Activated CD4-positive, alpha-beta T cell treated with anti-CD3 and anti-CD28 coated beads, Interleukin-2, amount 50 U/mL, for 48 hours (primary cell): Measurements from ENCODE around the gene DHRS1.

Source experiments
- DNase-seq, 2 experiments: peaks; one replicate each; pipeline ENCODE4 v3.0.0-alpha.2; 2020

DHRS1 gene

GRCh38 chr14:24299255-24300191 lies at the start of gene DHRS1, which contains the start of gene NOP9:
Gene DHRS1 (minus strand): TSS chr14:24299780. CDS start chr14:24299106, 674 bp downstream.
Gene NOP9 (plus strand): TSS chr14:24299850. CDS start chr14:24299955, 105 bp downstream.
- DNase-seq = peak; percentile 94 to 95

DNA sequence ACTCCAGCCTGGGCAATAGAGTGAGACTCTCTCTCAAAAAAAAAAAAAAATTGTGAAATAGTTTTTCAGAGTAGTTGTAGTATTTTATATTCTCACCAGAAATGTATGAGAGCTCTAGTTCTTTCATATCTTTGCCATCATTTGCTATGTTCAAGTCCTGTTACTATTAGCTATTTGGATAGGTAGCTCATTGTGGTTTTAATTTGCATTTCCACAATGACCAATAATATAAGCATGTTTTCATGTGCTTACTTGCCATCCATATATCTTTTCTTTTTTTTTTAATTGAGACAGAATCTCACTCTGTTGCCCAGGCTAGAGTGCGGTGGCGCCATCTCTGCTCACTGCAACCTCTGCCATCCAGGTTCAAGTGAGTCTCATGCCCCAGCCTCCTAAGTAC lies 48.6 kb upstream of the DHRS1 start:
- DNase-seq = no peak

- no peak for DNase-seq
Measured at GRCh38 chr14:24347134-24347533, 47.6 kb upstream of the DHRS1 start.

GRCh38 chr14:24343795-24344660 lies 44.4 kb upstream of the DHRS1 start:
- DNase-seq = no peak

GRCh38 chr14:24342889-24343288 lies 43.3 kb upstream of the DHRS1 start:
- no peak for DNase-seq

GRCh38 chr14:24340606-24341005 lies 41.0 kb upstream of the DHRS1 start:
- no peak for DNase-seq

- DNase-seq = peak; percentile 75 to 80
Measured at GRCh38 chr14:24339284-24340151, 39.9 kb upstream of the DHRS1 start, which contains the start of gene RIPK3. Gene RIPK3 (minus strand): TSS chr14:24339991. CDS start chr14:24339826, 165 bp downstream.

- DNase-seq = no peak
Measured at GRCh38 chr14:24338843-24339242, 39.3 kb upstream of the DHRS1 start.

- DNase-seq = no peak
Measured at GRCh38 chr14:24337824-24338175, 38.2 kb upstream of the DHRS1 start.

DNA sequence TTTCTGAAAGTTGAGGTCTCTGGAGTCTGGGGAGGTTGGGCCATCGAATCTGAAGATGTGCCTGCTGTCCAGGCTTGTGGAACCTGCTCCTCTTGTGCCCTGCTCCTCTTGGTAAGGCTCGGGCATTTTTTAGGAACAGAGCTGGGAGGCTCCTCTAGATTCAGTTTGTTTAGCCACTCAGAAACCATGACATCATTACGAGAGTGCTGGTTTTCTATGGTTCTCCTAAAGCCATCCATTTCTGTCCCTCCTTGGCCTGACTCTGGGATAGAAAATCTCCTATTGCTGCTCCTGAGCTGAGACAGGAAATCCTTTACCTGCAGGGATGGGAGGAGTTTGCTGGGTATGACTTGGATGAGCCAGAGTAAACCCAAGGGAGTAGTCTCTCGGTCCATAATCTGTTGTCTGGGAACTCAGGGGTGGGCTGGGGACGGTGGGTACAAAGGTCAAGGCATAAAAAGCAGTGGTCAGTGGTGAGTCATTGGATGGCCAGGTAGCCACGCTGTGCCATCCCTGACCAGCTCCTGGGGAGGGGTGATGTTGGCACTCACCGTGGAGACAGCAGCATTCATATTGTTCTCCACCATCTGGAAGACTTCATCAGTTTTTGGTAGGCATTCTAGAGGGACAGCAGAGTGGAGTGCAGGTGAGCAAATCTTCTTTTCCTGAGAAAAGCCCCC lies 37.7 kb upstream of the DHRS1 start:
- DNase-seq = no peak

- no peak for DNase-seq
Measured at GRCh38 chr14:24335461-24336171, 36.0 kb upstream of the DHRS1 start.

DNA sequence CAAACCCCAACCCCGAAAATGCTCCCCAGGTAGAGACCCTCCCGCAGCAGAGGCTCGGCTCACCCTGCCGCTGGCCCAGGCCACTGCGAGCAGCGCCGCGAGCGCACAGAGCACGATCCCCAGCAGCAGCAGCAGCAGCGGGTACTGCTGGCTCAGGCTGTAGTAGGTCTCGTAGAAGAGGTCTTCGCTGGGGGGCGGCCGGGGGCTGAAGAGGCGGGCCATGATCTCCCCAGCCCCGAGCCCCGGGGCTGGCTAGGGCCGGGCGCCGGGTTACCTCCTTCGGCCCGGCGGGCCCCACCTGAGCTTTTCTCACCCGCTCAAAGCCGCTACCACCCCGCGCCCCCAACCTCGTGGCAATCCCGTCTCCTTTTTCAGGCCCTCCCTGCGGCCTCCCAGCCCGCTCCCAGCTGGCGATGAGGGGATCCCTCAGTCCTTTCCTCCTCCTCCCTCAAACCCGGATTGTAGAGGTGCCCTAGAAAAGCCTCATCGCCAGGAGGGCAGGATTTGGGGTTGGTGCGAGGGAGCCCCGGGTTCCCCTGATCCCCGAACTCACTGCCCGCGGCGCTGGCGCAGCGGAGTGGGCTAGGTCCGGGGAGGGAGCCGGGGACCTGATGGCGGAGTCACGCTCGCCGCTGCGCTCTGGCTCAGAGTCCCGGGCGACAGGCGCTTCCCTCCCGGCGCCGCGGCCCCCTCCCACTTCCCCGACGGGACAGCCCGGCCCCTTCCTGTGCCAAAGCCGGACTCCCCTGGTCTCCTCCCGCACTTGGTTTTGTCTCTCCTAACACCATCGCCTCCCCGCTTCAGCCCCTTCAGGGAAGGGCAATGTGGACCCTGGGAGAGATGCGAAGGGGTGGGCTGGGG lies 35.1 kb upstream of the DHRS1 start, which contains the start of gene ADCY4:
Gene ADCY4 (minus strand): TSS at position 641 of the 861 bp plus-strand sequence. CDS start 419 bp downstream, at position 222.
- no peak for DNase-seq

GRCh38 chr14:24332268-24332993 lies 32.9 kb upstream of the DHRS1 start:
- peak; percentile 82 to 87 for DNase-seq

- no peak for DNase-seq
Measured at GRCh38 chr14:24331731-24332267, 32.2 kb upstream of the DHRS1 start.

GRCh38 chr14:24330973-24331674 lies 31.5 kb upstream of the DHRS1 start:
- no peak for DNase-seq

DNA sequence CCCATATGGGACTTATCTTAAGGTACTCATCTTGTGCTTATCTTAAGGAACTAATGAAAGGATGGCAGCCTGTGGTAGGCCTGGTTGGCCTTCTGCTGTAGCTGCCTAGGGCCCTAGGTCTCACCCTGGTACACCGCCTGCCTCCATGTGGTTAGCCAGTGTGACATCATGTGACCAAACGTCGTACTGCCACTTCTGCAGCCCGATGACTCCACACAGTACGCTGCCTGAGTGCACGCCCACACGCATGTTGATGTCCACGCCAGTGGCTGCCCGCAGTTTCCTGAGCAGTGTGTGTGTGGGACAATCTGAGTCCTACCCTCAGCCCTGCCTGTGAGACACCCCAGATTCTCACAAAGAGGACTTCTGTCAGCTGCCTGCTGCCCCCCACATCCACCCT lies 30.2 kb upstream of the DHRS1 start:
- DNase-seq = peak; percentile 63 to 69

DNA sequence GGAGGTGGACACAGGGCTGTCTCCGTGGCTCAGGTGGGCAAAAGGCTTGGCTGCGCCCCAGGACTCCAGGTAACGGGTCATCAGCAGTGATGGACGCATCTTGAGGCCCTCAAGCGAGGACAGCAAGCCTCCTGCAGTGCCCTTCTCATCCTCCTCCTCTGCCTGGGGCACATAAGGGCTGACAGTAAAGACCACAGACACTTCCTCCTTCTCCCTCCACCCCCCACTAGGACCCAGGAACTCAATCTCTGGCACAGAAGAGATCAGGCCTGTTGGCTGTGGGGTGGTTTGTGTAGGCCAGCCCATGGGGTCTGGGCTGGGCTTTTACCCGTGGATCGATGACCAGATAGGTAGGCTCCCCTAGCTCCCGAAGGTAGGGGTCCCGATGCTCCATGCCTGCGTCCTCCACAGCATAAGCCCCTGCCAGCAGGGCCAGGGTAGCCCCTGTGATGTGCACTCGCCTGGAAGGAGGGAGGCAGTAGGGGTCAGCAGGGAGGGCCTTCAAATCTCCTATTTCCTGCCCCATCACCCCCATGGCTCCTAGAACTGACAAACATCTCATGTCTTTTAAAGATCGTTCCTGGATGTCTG lies 29.6 kb upstream of the DHRS1 start:
- DNase-seq = no peak

DNA sequence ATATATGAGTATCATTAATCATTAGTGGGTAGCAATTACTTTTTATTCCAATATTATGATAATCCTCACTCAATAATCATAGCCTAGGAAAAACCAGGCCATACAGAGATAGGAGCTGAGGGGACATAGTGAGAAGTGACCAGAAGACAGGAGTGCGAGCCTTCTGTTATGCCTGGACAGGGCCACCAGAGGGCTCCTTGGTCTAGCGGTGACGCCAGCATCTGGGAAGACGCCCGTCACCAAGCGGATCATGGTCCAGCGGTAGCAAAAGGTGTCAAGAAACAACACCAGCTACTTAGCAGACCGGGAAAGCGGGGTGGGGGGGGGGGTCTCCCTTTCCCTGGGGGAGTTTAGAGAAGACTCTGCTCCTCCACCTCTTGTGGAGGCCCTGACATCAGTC lies 28.3 kb upstream of the DHRS1 start:
- DNase-seq = peak in 1 of 2 experiments; percentile 38
